ENCODE results near the gene MYO5B.
"Not testable (repeated sequence)": the region's sequence is repeated elsewhere in the genome, so short reads cannot be mapped to it uniquely, and the experiment has no call there.

Gene MYO5B

GRCh38 chr18:49910019-49910418 lies 284.9 kb downstream of the MYO5B start:
- peak; percentile 15 for DNase-seq

- peak; percentile 64 for DNase-seq
Observed at GRCh38 chr18:49907346-49907929, 287.5 kb downstream of the MYO5B start.

GRCh38 chr18:49905771-49906170 lies 289.2 kb downstream of the MYO5B start:
- no peak for DNase-seq

- no peak for DNase-seq
Observed at GRCh38 chr18:49904871-49905555, 289.9 kb downstream of the MYO5B start.

GRCh38 chr18:49901862-49902340 lies 293.0 kb downstream of the MYO5B start:
- DNase-seq: no peak

- DNase-seq: peak; percentile 100
Observed at GRCh38 chr18:49899657-49900330, 295.2 kb downstream of the MYO5B start.

GRCh38 chr18:49898421-49898820 lies 296.5 kb downstream of the MYO5B start:
- no peak for DNase-seq

- no peak for DNase-seq
Observed at GRCh38 chr18:49894517-49895226, 300.3 kb downstream of the MYO5B start.

GRCh38 chr18:49893036-49893435 lies 301.9 kb downstream of the MYO5B start:
- no peak for DNase-seq

- no peak for DNase-seq
Observed at GRCh38 chr18:49892148-49892924, 302.6 kb downstream of the MYO5B start.

GRCh38 chr18:49890041-49890440 lies 304.9 kb downstream of the MYO5B start:
- DNase-seq: no peak

- not testable (repeated sequence) for DNase-seq
Observed at GRCh38 chr18:49889552-49889951, 305.4 kb downstream of the MYO5B start.

GRCh38 chr18:49886891-49887764 lies 307.8 kb downstream of the MYO5B start:
- no peak for DNase-seq

- no peak for DNase-seq
Observed at GRCh38 chr18:49884959-49885358, 310.0 kb downstream of the MYO5B start.

- no peak for DNase-seq
Observed at GRCh38 chr18:49884465-49884864, 310.5 kb downstream of the MYO5B start.

GRCh38 chr18:49880661-49881060 lies 314.3 kb downstream of the MYO5B start:
- DNase-seq: no peak

GRCh38 chr18:49879271-49879580 lies 315.7 kb downstream of the MYO5B start:
- DNase-seq: no peak

GRCh38 chr18:49878567-49879270 lies 316.2 kb downstream of the MYO5B start:
- DNase-seq: no peak

GRCh38 chr18:49878015-49878414 lies 316.9 kb downstream of the MYO5B start:
- no peak for DNase-seq

GRCh38 chr18:49876536-49876935 lies 318.4 kb downstream of the MYO5B start:
- no peak for DNase-seq

GRCh38 chr18:49875783-49876182 lies 319.2 kb downstream of the MYO5B start:
- no peak for DNase-seq

All from NCI-H1092 treated with DMSO at 0.1 percent for 48 hours (cell line).